ENCODE results near the gene PRND.
"Not testable (repeated sequence)": the region's sequence is repeated elsewhere in the genome, so short reads cannot be mapped to it uniquely, and the experiment has no call there.

The PRND gene

DNA sequence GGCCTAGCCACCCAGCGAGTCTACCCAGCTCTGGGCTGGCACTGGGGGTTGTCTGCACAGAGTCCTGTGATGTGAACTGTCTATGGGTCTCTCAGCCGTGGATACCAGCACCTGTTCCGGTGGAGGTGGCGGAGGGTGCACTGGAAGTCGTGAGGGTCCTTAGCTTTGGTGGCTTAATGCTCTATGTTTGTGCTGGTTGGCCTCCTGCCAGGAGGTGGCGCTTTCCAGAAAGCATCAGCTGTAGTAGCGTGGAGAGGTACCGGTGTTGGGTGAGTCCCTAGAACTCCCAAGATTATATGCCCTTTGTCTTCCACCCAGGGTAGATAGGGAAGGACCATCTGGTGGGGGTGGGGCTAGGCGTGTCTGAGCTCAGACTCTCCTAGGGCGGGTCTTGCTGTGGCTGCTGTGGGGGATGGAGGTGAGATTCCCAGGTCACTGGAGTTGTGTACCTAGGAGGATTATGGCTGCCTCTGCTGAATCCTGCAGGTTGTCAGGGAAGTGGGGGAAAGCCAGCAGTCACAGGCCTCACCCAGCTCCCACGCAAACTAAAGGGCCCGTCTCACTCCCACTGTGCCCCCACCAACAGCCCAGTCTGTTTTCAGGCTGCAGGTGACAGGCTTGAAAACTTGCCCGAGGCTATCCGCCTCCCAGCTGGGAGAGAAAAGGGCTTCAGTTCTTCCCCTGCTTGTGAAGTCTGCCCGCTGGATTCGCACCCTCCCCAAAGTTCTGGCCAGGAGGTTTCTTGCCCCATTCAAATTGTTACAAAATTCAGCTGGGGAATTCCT, 37.6 kb downstream of the PRND start:
- TF ChIP-seq, protein P1, sequence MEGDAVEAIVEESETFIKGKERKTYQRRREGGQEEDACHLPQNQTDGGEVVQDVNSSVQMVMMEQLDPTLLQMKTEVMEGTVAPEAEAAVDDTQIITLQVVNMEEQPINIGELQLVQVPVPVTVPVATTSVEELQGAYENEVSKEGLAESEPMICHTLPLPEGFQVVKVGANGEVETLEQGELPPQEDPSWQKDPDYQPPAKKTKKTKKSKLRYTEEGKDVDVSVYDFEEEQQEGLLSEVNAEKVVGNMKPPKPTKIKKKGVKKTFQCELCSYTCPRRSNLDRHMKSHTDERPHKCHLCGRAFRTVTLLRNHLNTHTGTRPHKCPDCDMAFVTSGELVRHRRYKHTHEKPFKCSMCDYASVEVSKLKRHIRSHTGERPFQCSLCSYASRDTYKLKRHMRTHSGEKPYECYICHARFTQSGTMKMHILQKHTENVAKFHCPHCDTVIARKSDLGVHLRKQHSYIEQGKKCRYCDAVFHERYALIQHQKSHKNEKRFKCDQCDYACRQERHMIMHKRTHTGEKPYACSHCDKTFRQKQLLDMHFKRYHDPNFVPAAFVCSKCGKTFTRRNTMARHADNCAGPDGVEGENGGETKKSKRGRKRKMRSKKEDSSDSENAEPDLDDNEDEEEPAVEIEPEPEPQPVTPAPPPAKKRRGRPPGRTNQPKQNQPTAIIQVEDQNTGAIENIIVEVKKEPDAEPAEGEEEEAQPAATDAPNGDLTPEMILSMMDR (IDR thresholded peaks at IDR 0.05; ENCODE audit: borderline replicate concordance, insufficient read depth, low read depth, low read length): peak; percentile 71
- H3K4me3 ChIP-seq (ENCODE audit: low read depth, low read length): not testable (repeated sequence)

DNA sequence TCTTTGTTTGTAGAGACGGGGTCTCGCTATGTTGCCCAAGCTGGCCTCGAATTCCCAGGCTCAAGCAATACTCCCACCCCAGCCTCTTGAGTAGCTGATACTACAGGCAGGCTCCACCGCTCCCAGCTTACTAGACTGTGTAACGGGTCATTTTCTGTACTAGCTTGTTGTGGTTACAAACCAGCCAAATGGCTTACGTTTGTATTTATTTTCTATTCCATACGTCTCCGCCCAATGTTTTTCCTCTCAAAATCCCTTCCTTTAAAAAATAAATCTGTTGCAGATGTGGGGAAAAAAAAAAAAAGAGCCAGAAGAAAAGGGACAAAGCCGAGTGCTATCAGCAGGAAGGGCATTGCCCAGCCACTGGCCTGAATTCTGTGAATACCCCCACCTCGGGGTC, 41.6 kb downstream of the PRND start:
- TF ChIP-seq, protein P1 (IDR thresholded peaks at IDR 0.05; ENCODE audit: borderline replicate concordance, insufficient read depth, low read depth, low read length): no peak
- H3K4me3 ChIP-seq (ENCODE audit: low read depth, low read length): no peak overlapping the region

DNA sequence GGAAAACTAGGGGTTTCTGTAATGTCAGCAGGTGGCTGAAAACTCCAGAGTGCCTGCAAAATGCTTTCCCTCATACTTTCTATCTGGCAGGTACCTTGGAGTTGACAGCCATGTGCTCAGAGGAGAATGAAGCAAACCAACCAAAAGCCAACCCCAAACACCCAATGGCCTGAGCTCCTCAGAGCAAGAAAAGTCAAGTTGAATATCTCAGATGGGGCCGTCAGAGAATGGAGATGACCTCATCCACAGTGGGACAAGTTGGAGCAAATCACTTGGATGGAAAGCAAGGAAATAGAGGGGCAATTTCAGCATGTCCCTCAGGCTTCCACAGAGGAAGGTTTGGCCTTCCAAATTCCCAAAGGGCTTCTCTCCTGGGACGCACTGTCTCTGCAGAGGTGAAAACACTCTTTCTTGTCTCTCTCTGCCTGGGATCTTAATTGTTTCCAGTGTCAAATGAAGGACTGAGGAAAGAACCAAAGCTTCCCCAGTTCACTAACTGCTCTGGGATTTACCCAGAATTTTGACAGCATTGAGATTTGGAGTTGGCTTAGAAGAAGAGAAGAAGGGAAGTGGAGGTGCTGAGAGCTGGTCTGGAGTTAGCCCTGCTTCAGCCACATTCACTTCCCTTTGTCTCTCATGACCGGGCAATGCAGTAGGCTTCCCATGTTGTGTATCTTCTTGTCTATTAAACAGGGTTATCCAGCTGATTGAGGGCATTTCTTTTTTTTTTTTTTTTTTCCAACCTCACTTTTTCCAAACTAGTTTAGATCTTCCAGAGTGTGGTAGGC, 42.2 kb downstream of the PRND start:
- TF ChIP-seq, protein P1 (IDR thresholded peaks at IDR 0.05; ENCODE audit: borderline replicate concordance, insufficient read depth, low read depth, low read length): no peak
- no peak overlapping the region for H3K4me3 ChIP-seq (ENCODE audit: low read depth, low read length)

DNA sequence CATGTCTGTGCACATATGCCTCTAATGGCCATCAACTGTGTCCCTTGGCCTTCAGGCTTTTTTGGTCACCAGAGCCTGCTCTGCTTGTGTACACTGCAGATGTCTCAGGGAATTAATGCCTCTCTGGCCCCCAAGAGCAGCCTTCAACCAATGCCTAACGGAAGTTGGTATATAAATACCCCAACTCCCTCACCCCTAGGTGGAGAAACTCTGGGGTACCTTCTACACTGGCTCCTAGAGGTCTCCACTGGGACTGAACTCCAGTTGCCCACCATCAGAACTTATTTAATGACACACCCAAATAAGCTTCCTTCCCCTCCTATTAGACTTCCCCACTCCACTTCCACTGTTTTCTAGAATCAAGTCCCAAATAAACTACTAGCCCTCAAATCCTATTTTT, 43.1 kb downstream of the PRND start:
- H3K4me3 ChIP-seq (ENCODE audit: low read depth, low read length): no peak overlapping the region
- TF ChIP-seq, protein P1 (IDR thresholded peaks at IDR 0.05; ENCODE audit: borderline replicate concordance, insufficient read depth, low read depth, low read length): no peak

DNA sequence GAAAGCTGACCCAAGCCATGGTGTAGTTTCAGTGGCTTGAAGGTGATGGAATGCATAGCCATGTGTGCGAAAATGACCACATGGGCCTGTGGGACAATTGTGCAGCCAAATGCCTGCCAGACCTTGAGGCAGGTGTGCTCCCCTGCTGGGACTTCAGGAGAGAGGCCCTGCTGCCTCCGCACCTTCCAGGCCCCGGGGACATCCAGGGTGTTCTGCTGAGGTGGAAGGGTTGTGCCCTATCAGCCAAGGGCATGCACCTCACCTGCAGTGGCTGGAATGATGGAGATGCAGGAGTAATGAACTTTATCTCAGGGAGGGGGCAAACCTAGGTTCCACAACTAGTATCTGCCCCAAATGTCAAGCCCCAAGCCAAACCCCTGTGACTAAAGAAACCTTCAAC, 44.0 kb downstream of the PRND start:
- TF ChIP-seq, protein P1 (IDR thresholded peaks at IDR 0.05; ENCODE audit: borderline replicate concordance, insufficient read depth, low read depth, low read length): no peak
- no peak overlapping the region for H3K4me3 ChIP-seq (ENCODE audit: low read depth, low read length)

DNA sequence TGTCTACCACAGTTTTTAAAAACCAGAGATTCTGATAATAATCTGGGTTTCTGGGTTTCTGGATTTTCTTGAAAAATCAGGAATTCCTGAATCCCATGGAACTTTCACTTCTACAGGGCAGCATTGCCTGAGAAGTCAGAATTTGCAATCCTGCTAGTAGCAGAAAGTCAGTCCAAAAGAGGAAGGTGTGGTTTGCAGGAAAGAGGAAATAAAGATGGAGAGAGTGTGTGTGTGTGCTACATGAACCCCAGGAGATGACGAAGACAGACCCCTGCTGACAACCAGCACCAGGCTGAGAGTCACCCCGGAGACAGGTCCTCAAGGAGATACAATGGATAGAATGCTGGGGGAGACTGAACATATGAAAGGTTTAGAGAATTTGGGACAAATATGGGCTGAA, 44.9 kb downstream of the PRND start:
- TF ChIP-seq, protein P1 (IDR thresholded peaks at IDR 0.05; ENCODE audit: borderline replicate concordance, insufficient read depth, low read depth, low read length): no peak
- no peak overlapping the region for H3K4me3 ChIP-seq (ENCODE audit: low read depth, low read length)
